ENCODE measurements around the gene SRGAP1. TPM values are rescaled to one million over a fixed set of nuclear protein-coding genes. Genes with fewer than 3 reads are reported as not detected.

Gene SRGAP1
- total and polyA plus RNA-seq, 2 of the 8 experiments (the other 6 are each of a cell fraction or from before 2014, with no cell fraction given): 3.2 to 7.3 TPM

- Histone ChIP-seq H3K23me2 (ENCODE audit: low read depth, low read length) (peaks cover 12% of the 10 kb centered on the region), H3K23ac (ENCODE audit: insufficient read length) (no peak overlapping the region), H3K9ac (replicated peaks in 1 of 4; ENCODE audit: extremely low read depth in 1 of 4, low read depth in 3 of 4, low read length in 3 of 4) (no peak overlapping the region), H3K79me1 (ENCODE audit: low read depth, low read length) (no peaks in the 10 kb centered on the region), H2BK5ac (ENCODE audit: low read depth, low read length) (no peak overlapping the region), H4K20me1 (replicated peaks in 1 of 2; ENCODE audit: control insufficient read depth in 1 of 2, insufficient read depth in 2 of 2, low read length in 2 of 2) (no peaks in the 10 kb centered on the region), H3K36me3 (ENCODE audit: control insufficient read depth in 2 of 4, insufficient read depth in 4 of 4, low read length in 3 of 4) (no peaks in the 10 kb centered on the region), H3K56ac (replicated peaks; ENCODE audit: insufficient read length, low read depth, low read length) (no peak overlapping the region), H3K4ac (replicated peaks; ENCODE audit: insufficient read length, low read depth, low read length) (no peak overlapping the region), H3K18ac (ENCODE audit: extremely low read depth, low read length) (no peak overlapping the region), H3K27me3 (replicated peaks in 1 of 4; ENCODE audit: control insufficient read depth in 3 of 4, extremely low read depth in 1 of 4, insufficient read depth in 3 of 4, low read length in 3 of 4) (peaks cover 0 to 4% (median 3%) of the 10 kb centered on the region in 4 experiments; a peak in 3 of 7 replicates), H4K91ac (replicated peaks; ENCODE audit: insufficient read length, low read length) (no peak overlapping the region), H2BK20ac (ENCODE audit: low read length) (no peak overlapping the region), H3K14ac (ENCODE audit: insufficient read length) (no peak overlapping the region), H4K8ac (ENCODE audit: extremely low read depth, insufficient read depth, low read length) (no peak overlapping the region), H3K79me2 (ENCODE audit: control insufficient read depth in 1 of 2, insufficient read depth in 2 of 2, low read length in 2 of 2) (peaks cover 0 to 7% of the 10 kb centered on the region in 2 experiments; a peak in 2 of 4 replicates), H2BK15ac (ENCODE audit: low read length) (no peak overlapping the region), H3K9me3 (ENCODE audit: insufficient read depth in 2 of 2, low read depth in 1 of 2, low read length in 1 of 2) (no peaks in the 10 kb centered on the region), H4K5ac (ENCODE audit: insufficient read length, low read depth, low read length) (no peak overlapping the region), H3K4me1 (replicated peaks in 1 of 4; ENCODE audit: control insufficient read depth in 3 of 4, insufficient read depth in 4 of 4, low read length in 3 of 4) (peaks cover 0 to 4% (median under 1%) of the 10 kb centered on the region in 4 experiments; a peak in 1 of 7 replicates), H3K4me3 (ENCODE audit: extremely low read depth in 1 of 4, insufficient read depth in 2 of 4, low read depth in 3 of 4, low read length in 4 of 4) (no peak overlapping the region), H3K4me2 (ENCODE audit: insufficient read depth in 1 of 2, low read depth in 2 of 2, low read length in 2 of 2) (no peak overlapping the region), H2BK12ac (ENCODE audit: low read depth, low read length) (no peak overlapping the region), H2AK5ac (ENCODE audit: low read depth, low read length) (no peak overlapping the region), H2BK120ac (replicated peaks; ENCODE audit: low read depth, low read length) (no peak overlapping the region), H2AFZ (ENCODE audit: low read length) (no peak overlapping the region), H3K27ac (ENCODE audit: low read depth, low read length) (no peak overlapping the region)
- TF ChIP-seq TCF12 (IDR thresholded peaks at IDR 0.05; ENCODE audit: low read depth, low read length) (no peak), POLR2A (IDR thresholded peaks at IDR 0.05; ENCODE audit: control extremely low read depth in 1 of 2, low read depth in 2 of 2, low read length in 2 of 2) (no peak), PHF8 (conservative IDR thresholded peaks at IDR 0.05; ENCODE audit: low read depth, low read length) (no peak)
- WGBS, 2 experiments (ENCODE audit: extremely low coverage in 1 of 2, insufficient coverage in 1 of 2, insufficient read length in 1 of 2, insufficient replicate concordance in 2 of 2, low coverage in 1 of 2, low lambda C conversion rate in 2 of 2, missing lambda C conversion rate in 1 of 2): 88% methylated on average over 3 of the region's 3 CpGs; no CpG with 5 or more reads in 1 of the 2 experiments
- CTCF ChIA-PET (ENCODE audit: partially characterized antibody): interaction anchor here (0.9 to 8.0 kb wide), 5 partner anchors 337 to 416 kb away, joined by 3 to 67 read pairs (median 4); no protein-coding TSS in a partner anchor
- POLR2A ChIA-PET (ENCODE audit: partially characterized antibody): no interaction called here
- DNase-seq (ENCODE audit: low read depth in 1 of 2, low spot score in 2 of 2) (no peak), FAIRE-seq (no peak)
Measured at GRCh38 chr12:63841011-63841410, 3.5 kb upstream of the SRGAP1 start.
